ENCODE measurements around the gene SPOCK3. TPM values are rescaled to one million over a fixed set of nuclear protein-coding genes. Genes with fewer than 3 reads are reported as not detected.

SPOCK3 gene
- total and polyA plus RNA-seq, 9 donors = 0.50 to 11.0 (median 4.5) TPM

GRCh38 chr4:167052631-167053091, 181.6 kb downstream of the SPOCK3 start:
- Histone ChIP-seq H3K9me3 (no peaks in the 10 kb centered on the region), H3K27me3 (no peaks in the 10 kb centered on the region), H3K4me3 (no peak overlapping the region), H3K27ac (no peak overlapping the region), H3K4me1 (ENCODE audit: insufficient read depth) (no peaks in the 10 kb centered on the region), H3K36me3 (no peaks in the 10 kb centered on the region)
- TF ChIP-seq POLR2A (IDR thresholded peaks at IDR 0.05) (no peak), CTCF (IDR thresholded peaks at IDR 0.05) (no peak), EP300 (IDR thresholded peaks at IDR 0.05) (no peak)
- intact Hi-C loops (cut with DNase I) = no loop called here
- 75 to 91% (median 86%) methylated on average over 1 of the region's 1 CpG for WGBS, 3 donors
- no peak for DNase-seq

- intact Hi-C loops (cut with DNase I) = no loop called here
- Histone ChIP-seq H3K36me3 (no peaks in the 10 kb centered on the region), H3K4me3 (no peak overlapping the region), H3K4me1 (ENCODE audit: insufficient read depth) (no peaks in the 10 kb centered on the region), H3K27ac (no peak overlapping the region), H3K9me3 (no peaks in the 10 kb centered on the region), H3K27me3 (no peaks in the 10 kb centered on the region)
- TF ChIP-seq POLR2A (IDR thresholded peaks at IDR 0.05) (no peak), CTCF (IDR thresholded peaks at IDR 0.05) (no peak), EP300 (IDR thresholded peaks at IDR 0.05) (no peak)
- WGBS, 3 donors = 85 to 90% (median 87%) methylated on average over 3 of the region's 3 CpGs
- no peak for DNase-seq
Observed at GRCh38 chr4:167049257-167049656, 185.0 kb downstream of the SPOCK3 start.

GRCh38 chr4:167041524-167041923, 192.8 kb downstream of the SPOCK3 start:
- Histone ChIP-seq H3K27me3 (no peaks in the 10 kb centered on the region), H3K9me3 (no peaks in the 10 kb centered on the region), H3K36me3 (no peaks in the 10 kb centered on the region), H3K27ac (no peak overlapping the region), H3K4me3 (no peak overlapping the region), H3K4me1 (ENCODE audit: insufficient read depth) (no peaks in the 10 kb centered on the region)
- intact Hi-C loops (cut with DNase I) = no loop called here
- DNase-seq = no peak
- WGBS, 3 donors = 72 to 81% (median 76%) methylated on average over 1 of the region's 1 CpG
- TF ChIP-seq POLR2A (IDR thresholded peaks at IDR 0.05) (no peak), CTCF (IDR thresholded peaks at IDR 0.05) (no peak), EP300 (IDR thresholded peaks at IDR 0.05) (no peak)

GRCh38 chr4:167035390-167035789, 198.9 kb downstream of the SPOCK3 start:
- Histone ChIP-seq H3K4me3 (no peak overlapping the region), H3K9me3 (no peaks in the 10 kb centered on the region), H3K27ac (no peak overlapping the region), H3K27me3 (no peaks in the 10 kb centered on the region), H3K36me3 (no peaks in the 10 kb centered on the region), H3K4me1 (ENCODE audit: insufficient read depth) (no peaks in the 10 kb centered on the region)
- no peak for TF ChIP-seq EP300 (IDR thresholded peaks at IDR 0.05)
- TF ChIP-seq CTCF (IDR thresholded peaks at IDR 0.05) = no peak
- no peak for TF ChIP-seq POLR2A (IDR thresholded peaks at IDR 0.05)
- DNase-seq = no peak
- intact Hi-C loops (cut with DNase I) = no loop called here
- 93 to 96% (median 93%) methylated on average over 3 of the region's 3 CpGs for WGBS, 3 donors

Measured in ovary (tissue), 9 donors.